ENCODE measurements around the gene TRAF3IP3. TPM values are rescaled to one million over a fixed set of nuclear protein-coding genes. Genes with fewer than 3 reads are reported as not detected.

The TRAF3IP3 gene
- total RNA-seq, 1 experiment from 2014 or later, result 0.34 TPM

GRCh38 chr1:209727286-209727685 lies 28.6 kb upstream of the TRAF3IP3 start:
- H3K4me2 ChIP-seq (ENCODE audit: low read length), result no peak overlapping the region
- H3K27me3 ChIP-seq (ENCODE audit: insufficient read depth, low read length), result no peaks in the 10 kb centered on the region
- H3K9ac ChIP-seq (ENCODE audit: low read length), result no peak overlapping the region
- no peaks in the 10 kb centered on the region for H3K9me2 ChIP-seq (ENCODE audit: insufficient read depth)
- no peak overlapping the region for H3K27ac ChIP-seq (ENCODE audit: low read depth, low read length)
- no peaks in the 10 kb centered on the region for H3K9me3 ChIP-seq (ENCODE audit: control insufficient read depth in 1 of 2, insufficient read depth in 1 of 2, low read depth in 1 of 2, low read length in 2 of 2)
- DNase-seq (ENCODE audit: low read depth, low spot score) (no peak), ATAC-seq (no peak)
- H3K4me1 ChIP-seq (ENCODE audit: control insufficient read depth in 1 of 2, insufficient read depth in 2 of 2, low read length in 2 of 2), result no peaks in the 10 kb centered on the region
- ChIA-PET CTCF (interaction anchor here (1.3 kb wide), 1 partner anchor 21 kb away, joined by 5 read pairs; no protein-coding TSS in a partner anchor), RAD21 (ENCODE audit: low non-redundant PET in 1 of 2, low total read pairs in 2 of 2, uncharacterized antibody in 2 of 2, unreplicated experiment in 2 of 2) (no interaction called here), POLR2A (no interaction called here)
- intact Hi-C loops (cut with micrococcal nuclease), result loop anchor here (10.0 kb wide), 1 partner anchor 352 kb away; no protein-coding TSS in a partner anchor
- H3K79me2 ChIP-seq (ENCODE audit: insufficient read depth, low read length), result no peaks in the 10 kb centered on the region
- H3K4me3 ChIP-seq (replicated peaks in 1 of 2; ENCODE audit: low read depth in 1 of 2, low read length in 2 of 2), result no peak overlapping the region
- H3K36me3 ChIP-seq (ENCODE audit: control insufficient read depth in 1 of 2, insufficient read depth in 2 of 2, low read length in 2 of 2), result no peaks in the 10 kb centered on the region
- no peaks in the 10 kb centered on the region for H4K20me1 ChIP-seq (ENCODE audit: insufficient read depth)
- no peak overlapping the region for H2AFZ ChIP-seq (ENCODE audit: low read depth, low read length, poor library complexity, severe bottlenecking)
- no TSS peak for BruUV-seq (replicated peaks)
- TF ChIP-seq CTCF (IDR thresholded peaks at IDR 0.05 in 2 of 3, conservative IDR thresholded peaks at IDR 0.05 in 1 of 3; ENCODE audit: borderline replicate concordance in 1 of 3, insufficient read depth in 1 of 3, low read depth in 2 of 3, low read length in 2 of 3), result no peak
- no peak for TF ChIP-seq ZBTB33 (IDR thresholded peaks at IDR 0.05; ENCODE audit: extremely low read depth, insufficient replicate concordance, low read length)
- no peak for TF ChIP-seq POLR2A (IDR thresholded peaks at IDR 0.05; ENCODE audit: borderline replicate concordance, extremely low read depth, insufficient read depth, insufficient read length)
- TF ChIP-seq REST (IDR thresholded peaks at IDR 0.05; ENCODE audit: low read depth), result no peak
- TF ChIP-seq ZNF274 (IDR thresholded peaks at IDR 0.05; ENCODE audit: low read depth, low read length), result no peak
- no peak for TF ChIP-seq MAX (IDR thresholded peaks at IDR 0.05)
- TF ChIP-seq SRF (IDR thresholded peaks at IDR 0.05; ENCODE audit: low read depth), result no peak
- no peak for TF ChIP-seq FOSL1 (IDR thresholded peaks at IDR 0.05; ENCODE audit: low read depth)
- no peak for TF ChIP-seq EZH2phosphoT487 (IDR thresholded peaks at IDR 0.05; ENCODE audit: borderline replicate concordance)
- TF ChIP-seq CEBPB (IDR thresholded peaks at IDR 0.05; ENCODE audit: low read depth), result no peak
- no peak for TF ChIP-seq TCF7L2 (IDR thresholded peaks at IDR 0.05; ENCODE audit: borderline replicate concordance, extremely low read depth, insufficient read depth, insufficient read length)
- no peak for TF ChIP-seq POLR2AphosphoS5 (IDR thresholded peaks at IDR 0.05; ENCODE audit: low read depth, low read length)
- TF ChIP-seq ZFX (IDR thresholded peaks at IDR 0.05), result no peak
- TF ChIP-seq CBX3 (IDR thresholded peaks at IDR 0.05; ENCODE audit: low read depth), result no peak
- no peak for TF ChIP-seq YY1 (IDR thresholded peaks at IDR 0.05; ENCODE audit: extremely low read depth, insufficient replicate concordance, low read depth, low read length)
